Activated naive CD8-positive, alpha-beta T cell treated with anti-CD3 and anti-CD28 coated beads, Interleukin-2, amount 50 U/mL, for 16 hours (primary cell): ENCODE results near the gene GPR143.
"Not testable (repeated sequence)": the region's sequence is repeated elsewhere in the genome, so short reads cannot be mapped to it uniquely, and the experiment has no call there.

Experiments used
- DNase-seq: peaks from one replicate; pipeline ENCODE4 v3.0.0-alpha.2; 2020; ENCODE audit warnings: low read depth, low spot score

GPR143 gene

DNA sequence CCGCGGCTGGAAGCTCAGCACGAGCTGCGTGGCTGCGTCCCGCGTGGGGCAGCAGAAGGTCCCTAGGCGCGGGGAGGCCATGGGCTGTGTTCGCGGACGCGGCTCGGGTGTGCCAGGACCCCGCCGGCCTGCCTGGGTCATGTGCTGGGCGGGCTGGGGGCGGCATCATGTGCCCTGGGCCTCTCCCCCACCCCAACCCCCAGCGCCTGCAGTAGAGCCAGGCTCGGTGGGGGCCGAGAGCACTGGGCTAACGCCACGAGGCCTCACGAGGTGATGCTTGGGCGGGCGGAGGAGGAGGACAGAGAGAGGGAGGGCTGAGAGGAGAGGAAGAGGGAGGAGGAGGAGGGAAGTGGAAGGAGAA lies at the start of gene GPR143:
Gene GPR143, minus strand, starts transcription at position 111 of the 361 bp plus-strand sequence. Its CDS starts 30 bp downstream, at position 81.
- DNase-seq = no peak

DNA sequence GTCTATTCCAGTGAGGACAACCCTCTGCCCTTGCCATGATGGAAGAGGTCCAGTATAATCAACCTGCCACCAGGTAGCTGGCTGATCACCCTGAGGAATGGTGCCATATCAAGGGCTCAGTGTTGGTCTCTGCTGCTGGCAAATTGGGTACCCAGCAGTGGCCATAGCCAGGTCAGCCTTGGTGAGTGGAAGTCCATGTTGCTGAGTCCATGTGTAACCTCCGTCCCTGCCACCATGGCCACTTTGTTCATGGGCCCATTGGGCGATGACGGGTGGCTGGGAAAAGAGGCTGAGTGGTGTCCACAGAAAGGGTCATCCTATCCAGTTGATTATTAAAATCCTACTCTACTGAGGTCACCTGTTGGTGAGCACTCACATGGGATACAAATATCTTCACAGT lies 45.4 kb upstream of the GPR143 start:
- DNase-seq = not testable (repeated sequence)

- DNase-seq = not testable (repeated sequence)
These were observed 44.2 kb upstream of the GPR143 start for GRCh38 chrX:9809876-9810275.

DNA sequence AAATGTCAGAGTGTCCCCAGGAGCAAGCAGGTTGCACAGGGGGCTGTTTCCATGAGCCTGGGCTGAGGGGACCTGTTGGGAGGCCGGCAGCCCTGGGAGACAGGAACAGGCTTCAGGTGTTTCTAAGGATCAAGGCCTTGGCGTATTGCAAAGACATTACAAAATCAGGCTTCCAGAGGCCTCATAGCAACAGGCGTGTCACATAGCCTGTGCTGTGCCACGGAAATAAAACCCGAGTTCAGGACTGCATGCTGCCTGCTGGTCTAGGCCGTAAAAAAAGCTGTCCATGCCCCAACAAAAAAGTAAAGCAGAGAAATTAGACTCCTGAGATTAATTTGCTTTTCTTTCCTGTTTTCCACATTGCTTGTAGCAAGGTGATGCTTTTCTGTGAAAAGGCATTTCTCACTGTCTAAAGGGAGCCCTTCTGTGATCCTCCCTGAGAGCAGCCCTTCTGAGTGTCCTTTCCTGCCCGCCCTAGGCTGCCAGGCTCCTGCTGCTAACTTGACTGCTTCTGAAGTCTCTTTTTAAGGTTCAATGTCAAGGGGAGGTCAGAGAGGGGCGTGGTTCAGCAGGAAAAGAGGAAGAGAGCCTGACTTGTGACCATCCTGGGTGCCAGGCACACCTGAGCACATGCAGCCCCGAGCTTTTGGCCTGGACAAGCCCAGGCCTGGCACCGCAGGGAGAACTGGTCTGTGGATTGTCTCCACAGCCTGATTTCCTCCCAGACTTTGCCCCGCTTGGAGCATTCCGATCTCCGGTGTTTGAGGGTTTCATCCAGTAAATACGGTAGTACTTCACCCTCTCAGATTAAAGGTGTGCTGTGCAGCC lies 41.9 kb upstream of the GPR143 start:
- no peak for DNase-seq

DNA sequence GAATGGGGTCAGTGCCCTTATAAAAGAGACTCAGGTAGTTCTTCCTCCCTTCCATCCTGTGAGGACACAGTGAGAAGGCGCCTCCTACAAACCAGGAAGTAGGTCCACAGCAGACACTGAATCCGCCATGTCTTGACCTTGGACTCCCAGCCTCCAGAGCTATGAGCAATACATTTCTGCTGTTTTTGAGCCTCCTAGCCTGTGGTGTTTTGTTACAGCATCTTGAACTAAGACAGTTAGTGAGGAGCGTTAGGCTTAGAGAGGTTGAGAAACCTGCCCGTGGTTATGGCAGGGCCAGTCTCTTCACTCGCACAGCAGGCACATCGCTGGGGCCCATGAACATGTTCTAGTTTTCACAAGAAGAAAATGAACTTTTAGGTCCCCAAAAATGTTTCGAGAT lies 40.3 kb upstream of the GPR143 start:
- DNase-seq = no peak

GRCh38 chrX:9804444-9804843 lies 38.8 kb upstream of the GPR143 start:
- no peak for DNase-seq

DNA sequence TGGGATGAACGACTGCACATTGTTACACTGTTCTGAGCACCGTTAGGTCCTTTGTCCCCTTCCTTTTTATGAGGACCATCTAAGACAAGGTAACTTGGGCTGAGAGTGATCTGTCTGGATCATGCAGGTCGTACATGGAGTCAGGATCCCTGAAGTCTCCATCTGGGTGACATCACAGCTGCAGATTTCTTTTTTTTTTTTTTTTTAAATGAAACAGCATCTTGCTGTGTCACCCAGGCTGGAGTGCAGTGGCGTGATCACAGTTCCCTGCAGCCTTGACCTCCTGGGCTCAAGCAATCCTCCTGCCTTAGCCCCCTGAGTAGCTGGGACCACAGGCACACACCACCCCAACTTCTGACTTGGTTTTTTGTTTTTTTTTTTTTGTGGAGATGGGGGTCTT lies 37.1 kb upstream of the GPR143 start:
- DNase-seq = no peak

DNA sequence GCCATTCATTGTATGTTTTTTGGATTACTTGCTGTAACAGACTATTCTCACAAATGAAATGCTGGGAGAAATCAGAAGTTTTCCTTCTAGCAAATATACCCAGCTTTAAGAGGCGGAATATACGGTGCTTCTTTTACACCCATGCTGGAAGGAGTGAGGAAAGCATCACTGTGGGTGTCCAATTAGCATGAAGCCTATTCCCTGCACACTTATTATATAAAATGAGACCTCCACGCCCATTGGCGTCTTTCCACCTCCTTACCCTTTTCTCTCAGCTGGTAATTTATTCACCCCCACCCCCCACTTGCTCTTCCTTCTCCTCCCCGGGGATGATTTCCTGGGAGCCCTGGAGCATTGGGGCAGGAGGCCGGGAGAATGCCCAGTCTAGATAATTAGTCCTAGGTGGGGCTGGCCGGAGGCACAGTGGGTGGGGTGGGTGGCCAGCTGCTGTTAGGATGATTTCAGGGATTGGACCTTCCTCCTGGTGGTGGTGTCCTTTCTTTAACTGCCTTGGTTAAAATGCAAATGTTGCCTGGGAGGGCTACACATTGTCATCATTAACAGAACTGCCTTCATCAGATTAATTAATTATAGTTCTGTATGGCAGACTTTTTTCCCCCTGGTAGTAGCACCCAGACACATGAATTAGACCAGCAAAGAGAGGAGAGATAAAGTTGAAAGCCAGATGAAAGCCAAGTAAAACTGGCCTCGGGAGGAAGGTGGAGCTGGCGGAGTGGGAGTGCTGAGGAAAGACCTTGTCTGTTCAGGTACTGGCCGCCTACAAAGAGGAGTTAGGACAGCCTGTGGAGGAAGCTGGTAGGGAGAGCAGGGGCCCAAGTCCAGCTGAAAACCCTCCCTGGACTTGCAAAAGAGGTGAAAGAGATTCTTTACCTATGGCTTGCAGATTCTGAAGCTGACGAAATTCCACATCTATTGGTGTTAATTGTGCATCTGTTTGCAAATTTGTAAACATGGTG lies 32.0 kb upstream of the GPR143 start:
- DNase-seq = no peak

GRCh38 chrX:9794495-9794894 lies 28.8 kb upstream of the GPR143 start:
- DNase-seq = no peak

DNA sequence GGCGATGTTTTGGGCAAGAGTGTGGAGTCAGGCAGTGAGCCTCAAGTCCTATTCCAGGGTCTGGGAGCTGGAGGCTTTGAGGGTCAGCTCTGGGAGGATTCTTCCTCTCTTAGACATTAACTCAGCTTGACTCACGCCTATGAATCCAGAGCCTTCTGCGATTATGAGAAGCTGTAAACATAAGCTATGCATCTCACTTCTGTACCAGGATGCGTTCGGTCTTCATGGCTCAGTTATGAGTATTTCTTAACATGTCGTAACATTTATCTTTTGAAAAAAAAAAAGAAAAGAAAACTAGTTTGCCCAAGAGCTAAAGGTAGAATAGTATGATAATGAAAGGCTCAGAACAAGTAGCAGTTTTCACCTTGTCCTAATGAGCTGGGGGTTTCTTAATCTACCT lies 25.2 kb upstream of the GPR143 start:
- no peak for DNase-seq

DNA sequence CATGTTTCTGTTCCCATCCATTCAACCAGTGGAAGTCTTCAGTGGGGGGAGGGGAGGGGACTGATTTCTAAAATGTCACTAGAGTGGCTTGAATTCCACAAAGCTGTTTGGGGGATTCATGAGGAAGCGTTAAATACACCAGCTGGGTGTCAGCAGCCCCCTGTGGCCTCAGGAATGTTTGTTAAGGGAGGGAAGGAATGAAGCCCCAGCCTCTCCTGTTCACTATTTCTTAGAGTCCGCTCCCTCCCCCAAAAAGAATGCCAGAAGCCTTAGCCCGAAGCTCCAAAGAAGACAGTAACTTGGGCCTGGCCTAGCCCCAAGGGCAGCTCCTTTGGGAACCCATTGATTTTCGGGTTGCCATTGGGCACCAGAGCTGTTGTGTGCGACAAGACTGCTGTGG lies 23.9 kb upstream of the GPR143 start:
- DNase-seq = no peak

DNA sequence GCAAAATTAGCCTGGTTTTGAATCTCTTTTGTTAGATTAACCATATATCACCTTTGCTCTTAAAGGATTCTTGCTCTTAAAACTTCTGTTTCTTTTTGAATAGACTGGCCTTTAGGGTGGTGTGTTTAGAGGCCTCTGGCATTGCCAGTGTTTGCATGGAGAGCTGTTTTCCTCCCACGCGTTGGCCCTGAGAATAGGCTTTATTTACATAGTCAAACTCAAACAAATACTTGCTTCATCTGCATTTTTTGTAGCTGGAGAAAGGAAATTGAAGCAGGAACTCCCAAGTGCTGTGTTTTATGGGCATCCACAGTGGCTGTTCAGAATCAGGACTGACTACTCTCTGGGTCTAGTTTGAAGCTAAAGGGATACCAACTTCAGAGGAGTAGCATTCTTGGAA lies 23.3 kb upstream of the GPR143 start:
- no peak for DNase-seq

DNA sequence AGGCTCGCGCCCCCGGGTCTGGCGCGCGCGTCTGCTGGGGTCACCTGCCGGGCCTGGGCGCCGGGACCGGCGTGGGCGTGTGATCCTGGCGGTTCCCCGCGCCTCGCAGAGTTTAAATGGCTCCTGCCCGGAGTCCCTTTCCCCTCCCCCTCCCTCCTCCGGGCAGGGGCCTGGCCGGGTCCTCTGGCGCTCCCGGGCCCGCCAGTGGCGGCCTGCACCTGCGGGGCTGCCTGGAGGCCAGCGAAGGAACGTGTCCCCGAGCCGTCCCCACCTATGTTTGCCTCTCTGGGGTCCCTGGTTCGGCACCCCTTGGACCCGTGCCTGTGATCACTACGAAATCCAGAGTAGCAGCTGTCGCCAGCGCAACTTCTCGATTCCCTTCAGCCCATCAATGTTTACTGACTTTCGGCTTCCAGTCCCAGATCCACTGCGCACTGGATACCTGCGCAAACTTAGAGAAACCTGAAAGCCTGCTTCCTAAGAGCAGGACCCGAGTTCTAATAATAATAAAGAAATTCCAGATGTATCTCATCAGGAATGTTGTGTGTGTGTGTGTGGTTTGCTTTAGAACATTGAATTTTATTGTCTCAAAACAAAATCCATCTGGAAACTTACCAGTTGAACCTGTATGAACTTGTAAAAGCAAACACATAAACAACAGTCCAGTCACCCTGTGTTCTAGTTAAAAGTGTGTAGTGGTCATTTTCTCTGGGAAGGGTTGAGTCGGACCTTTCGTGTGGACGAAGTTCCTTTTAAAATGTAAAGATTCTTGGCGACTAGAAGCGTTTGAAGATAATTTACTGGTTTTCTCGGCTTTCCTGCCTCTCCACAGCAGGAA lies 21.4 kb upstream of the GPR143 start:
- DNase-seq = no peak

DNA sequence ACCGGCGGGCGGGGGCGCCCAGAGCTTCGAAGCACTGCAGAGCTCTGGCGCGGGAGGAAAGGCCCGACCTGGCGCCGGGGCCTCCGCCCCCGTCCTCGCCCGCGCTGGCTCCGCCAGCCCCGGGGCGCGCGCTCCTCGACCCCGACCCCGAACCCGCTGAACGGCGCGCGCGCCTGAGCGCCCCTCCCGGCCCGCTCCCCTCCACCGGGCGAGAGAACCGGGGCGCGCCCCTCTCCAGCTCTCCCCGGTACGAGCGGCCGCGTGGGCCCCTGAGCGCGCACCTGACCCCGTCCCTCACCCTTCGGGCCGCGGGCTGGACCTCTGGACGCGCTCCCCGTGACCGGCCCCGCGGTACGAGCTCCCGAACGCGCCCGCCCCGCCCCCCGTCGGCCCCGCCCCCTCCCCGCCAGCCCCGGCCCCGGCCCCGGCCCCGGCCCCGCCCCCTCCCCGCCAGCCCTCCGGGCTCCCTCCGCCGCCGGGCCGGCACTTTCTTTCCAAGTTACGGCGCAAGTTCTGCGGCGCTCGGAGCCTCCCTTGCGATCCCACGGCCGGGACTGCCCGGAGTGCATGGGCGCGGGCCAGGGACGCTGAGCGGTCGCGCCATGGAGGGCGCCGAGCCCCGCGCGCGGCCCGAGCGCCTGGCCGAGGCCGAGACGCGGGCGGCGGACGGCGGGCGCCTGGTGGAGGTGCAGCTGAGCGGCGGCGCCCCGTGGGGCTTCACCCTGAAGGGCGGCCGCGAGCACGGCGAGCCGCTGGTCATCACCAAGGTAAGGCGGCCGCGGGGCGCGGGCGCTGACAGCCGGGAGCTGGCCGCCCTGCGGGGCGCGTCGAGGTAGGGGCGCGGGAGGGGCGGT lies 20.5 kb upstream of the GPR143 start, which contains the start of gene SHROOM2:
Gene SHROOM2, plus strand, starts transcription at position 486 of the 854 bp plus-strand sequence. Its CDS starts 117 bp downstream, at position 603.
- DNase-seq = no peak

GRCh38 chrX:9785254-9785943 lies 19.8 kb upstream of the GPR143 start:
- DNase-seq = no peak

DNA sequence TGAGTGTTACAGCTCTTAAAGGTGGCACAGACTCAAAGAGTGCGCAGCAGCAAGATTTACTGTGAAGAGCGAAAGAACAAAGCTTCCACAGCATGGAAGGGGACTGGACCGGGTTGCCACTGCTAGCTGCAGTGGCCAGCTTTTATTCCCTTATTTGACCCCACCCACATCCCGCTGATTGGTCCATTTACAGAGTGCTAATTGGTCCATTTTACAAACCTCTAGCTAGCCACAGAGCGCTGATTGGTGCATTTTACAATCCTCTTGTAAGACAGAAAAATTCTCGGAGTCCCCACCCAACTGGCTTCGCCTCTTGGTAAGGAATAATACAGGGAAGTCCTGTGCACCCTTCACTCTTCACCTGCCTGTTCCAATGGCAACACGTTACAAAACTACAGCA lies 18.7 kb upstream of the GPR143 start:
- DNase-seq = no peak

GRCh38 chrX:9781941-9782340 lies 16.3 kb upstream of the GPR143 start:
- DNase-seq = no peak

GRCh38 chrX:9775930-9776329 lies 10.3 kb upstream of the GPR143 start:
- DNase-seq = no peak

DNA sequence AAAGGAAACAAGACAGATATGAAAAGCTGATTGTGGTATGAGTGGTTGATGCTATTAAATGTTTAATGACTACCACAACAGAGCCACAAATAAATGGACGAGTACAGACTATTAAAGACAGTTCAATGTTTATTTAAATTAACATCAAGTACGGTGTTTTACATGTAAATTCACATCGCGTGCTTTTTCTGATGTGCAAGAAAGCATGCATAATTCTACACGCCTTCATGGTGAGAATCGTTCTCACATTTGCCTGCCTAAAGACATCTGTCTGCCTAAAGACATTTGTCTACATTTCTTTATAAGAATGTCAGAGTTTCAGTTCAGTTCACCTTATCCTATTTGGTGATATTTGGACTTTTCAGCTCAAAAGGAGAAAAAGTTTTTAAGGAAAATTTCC lies 7.3 kb upstream of the GPR143 start:
- no peak for DNase-seq

GRCh38 chrX:9770319-9770718 lies 4.7 kb upstream of the GPR143 start:
- no peak for DNase-seq
